AG04450 (cell line): ENCODE measurements around the gene ACOT7. TPM values are rescaled to one million over a fixed set of nuclear protein-coding genes. Genes with fewer than 3 reads are reported as not detected.

ENCODE experiments used
- CTCF ChIA-PET: fragments of 300-600, 350-600 bp; formaldehyde crosslinking; extraction: SDS; loops from one replicate; lab custom pipeline; 2022; ENCODE audit warnings: antibody characterized with exemption, inconsistent platforms; lab: Charles Lee
- POLR2A ChIA-PET: fragments of 350-600 bp; formaldehyde crosslinking; extraction: SDS; loops from one replicate; lab custom pipeline; 2021; ENCODE audit warnings: antibody characterized with exemption, inconsistent platforms; lab: Yijun Ruan, JAX
- DNase-seq: peaks from one replicate; pipeline ENCODE4 v3.0.0-alpha.2; 2011; ENCODE audit warnings: low read depth, low spot score
- H3K27ac ChIP-seq: one replicate; pipeline ENCODE4 v1.5.1; 2012; ENCODE audit warnings: low read depth, low read length, control low read depth
- H3K27me3 ChIP-seq: one replicate; pipeline ENCODE4 v1.6.0; 2012; ENCODE audit warnings: low read length; ENCODE audit not compliant: control insufficient read depth, insufficient read depth
- H3K4me3 ChIP-seq: 2 replicates; pipeline ENCODE4 v1.5.1; 2011; ENCODE audit warnings: mild to moderate bottlenecking, low read depth, low read length, control low read depth
- H3K9me3 ChIP-seq: 2 replicates; pipeline ENCODE4 v1.5.1; 2012; ENCODE audit warnings: low read length; ENCODE audit not compliant: control insufficient read depth, insufficient read depth
- polyA plus RNA-seq: library from polyadenylated mRNA; depleted of rRNA; stranded (reverse); fragments of >200 nt; gene quantifications from 2 replicates; pipeline ENCODE4 v1.2.3, GENCODE V29; 2011
- TF ChIP-seq, protein P1 (sequence below): IDR thresholded peaks from 2 replicates; pipeline ENCODE4 v1.5.1; 2011; ENCODE audit warnings: low read depth, low read length, control low read depth, inconsistent platforms

The ACOT7 gene
- polyA plus RNA-seq, 1 experiment, result 80.1 TPM

DNA sequence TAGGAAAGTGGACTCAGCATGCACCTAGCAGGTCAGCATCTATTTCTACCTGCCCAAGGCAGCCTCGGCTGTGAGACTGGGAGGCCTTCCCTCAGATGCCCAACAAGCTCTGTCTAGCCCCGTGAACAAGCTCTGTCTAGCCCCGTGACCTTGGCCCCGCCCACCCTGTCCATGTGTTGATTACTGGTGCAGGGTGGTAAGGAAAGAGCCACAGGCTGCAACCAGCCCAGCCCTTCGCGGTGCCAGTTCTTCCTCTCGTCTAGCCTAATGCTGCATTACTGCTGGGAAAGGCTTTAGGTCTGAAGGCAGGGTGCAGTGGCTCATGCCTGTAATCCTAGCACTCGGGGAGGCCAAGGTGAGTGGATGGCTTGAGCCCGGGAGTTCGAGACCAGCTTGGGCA, 134.9 kb downstream of the ACOT7 start:
- TF ChIP-seq, protein P1, sequence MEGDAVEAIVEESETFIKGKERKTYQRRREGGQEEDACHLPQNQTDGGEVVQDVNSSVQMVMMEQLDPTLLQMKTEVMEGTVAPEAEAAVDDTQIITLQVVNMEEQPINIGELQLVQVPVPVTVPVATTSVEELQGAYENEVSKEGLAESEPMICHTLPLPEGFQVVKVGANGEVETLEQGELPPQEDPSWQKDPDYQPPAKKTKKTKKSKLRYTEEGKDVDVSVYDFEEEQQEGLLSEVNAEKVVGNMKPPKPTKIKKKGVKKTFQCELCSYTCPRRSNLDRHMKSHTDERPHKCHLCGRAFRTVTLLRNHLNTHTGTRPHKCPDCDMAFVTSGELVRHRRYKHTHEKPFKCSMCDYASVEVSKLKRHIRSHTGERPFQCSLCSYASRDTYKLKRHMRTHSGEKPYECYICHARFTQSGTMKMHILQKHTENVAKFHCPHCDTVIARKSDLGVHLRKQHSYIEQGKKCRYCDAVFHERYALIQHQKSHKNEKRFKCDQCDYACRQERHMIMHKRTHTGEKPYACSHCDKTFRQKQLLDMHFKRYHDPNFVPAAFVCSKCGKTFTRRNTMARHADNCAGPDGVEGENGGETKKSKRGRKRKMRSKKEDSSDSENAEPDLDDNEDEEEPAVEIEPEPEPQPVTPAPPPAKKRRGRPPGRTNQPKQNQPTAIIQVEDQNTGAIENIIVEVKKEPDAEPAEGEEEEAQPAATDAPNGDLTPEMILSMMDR, result no peak
- CTCF ChIA-PET, result interaction anchor here (1.8 kb wide), 1 partner anchor 12 kb away, joined by 8 read pairs; no protein-coding TSS in a partner anchor
- H3K27me3 ChIP-seq, result no peaks in the 10 kb centered on the region

DNA sequence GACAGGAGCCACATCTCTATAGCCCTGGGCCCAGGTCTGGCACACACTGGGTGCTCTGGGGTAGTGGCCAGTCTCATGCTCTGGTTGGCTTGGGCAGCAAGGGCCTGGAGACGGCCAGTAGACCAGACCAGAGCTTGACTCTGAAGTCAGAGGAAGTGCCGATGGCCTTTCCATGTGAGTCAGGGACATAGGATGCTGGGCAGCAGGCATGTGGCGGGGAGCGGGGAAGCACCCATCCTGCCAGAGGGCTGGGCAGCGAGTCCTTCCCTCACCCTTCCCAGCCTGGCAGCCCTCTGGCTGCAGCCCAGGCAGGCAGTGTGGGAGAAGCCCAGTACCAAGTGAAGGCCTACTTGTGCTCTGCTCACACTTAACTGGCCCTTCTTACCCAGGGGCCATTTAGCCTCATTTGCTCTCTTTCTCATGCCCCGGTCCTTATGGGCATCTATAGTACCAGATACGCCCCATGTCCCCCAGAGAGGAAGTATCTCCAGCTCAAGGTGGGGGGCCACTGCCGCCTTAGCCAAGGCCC, 136.0 kb downstream of the ACOT7 start:
- H3K4me3 ChIP-seq, result no peak overlapping the region
- DNase-seq, result no peak
- H3K27me3 ChIP-seq, result no peaks in the 10 kb centered on the region
- TF ChIP-seq, protein P1, result no peak
- no peaks in the 10 kb centered on the region; the same call in 1 of the 2 replicates for H3K9me3 ChIP-seq
- ChIA-PET POLR2A (no interaction called here), CTCF (interaction anchor here (1.8 kb wide), 1 partner anchor 11 kb away, joined by 8 read pairs; no protein-coding TSS in a partner anchor)
- no peak overlapping the region for H3K27ac ChIP-seq

More for the DNA sequence above, 134.9 kb downstream of the ACOT7 start:
- no peak overlapping the region for H3K4me3 ChIP-seq
- POLR2A ChIA-PET, result no interaction called here
- H3K27ac ChIP-seq, result no peak overlapping the region
- no peak for DNase-seq
- no peaks in the 10 kb centered on the region; the same call in 1 of the 2 replicates for H3K9me3 ChIP-seq

DNA sequence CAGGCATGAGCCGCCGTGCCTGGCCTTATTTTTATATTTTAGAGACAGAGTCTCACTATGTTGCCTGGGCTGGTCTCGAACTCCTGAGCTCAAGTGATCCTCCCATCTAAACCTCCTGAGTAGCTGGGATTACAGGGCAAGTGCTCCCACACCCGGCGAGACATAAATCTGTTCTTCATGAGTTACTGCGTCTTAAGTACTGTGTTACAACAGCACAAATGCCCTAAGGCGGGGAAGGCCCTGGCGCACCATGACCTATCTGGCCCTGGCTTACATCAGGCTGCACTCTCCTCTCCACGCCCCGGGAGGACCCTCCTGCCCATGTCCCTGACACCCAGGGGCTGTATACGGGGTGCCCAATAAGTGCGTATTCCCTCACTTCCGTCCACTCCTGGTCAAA, 136.9 kb downstream of the ACOT7 start:
- no peak for DNase-seq
- CTCF ChIA-PET, result interaction anchor here (1.5 to 1.6 kb wide), 2 partner anchors 10 to 12 kb away, joined by 5 to 11 read pairs; no protein-coding TSS in a partner anchor

DNA sequence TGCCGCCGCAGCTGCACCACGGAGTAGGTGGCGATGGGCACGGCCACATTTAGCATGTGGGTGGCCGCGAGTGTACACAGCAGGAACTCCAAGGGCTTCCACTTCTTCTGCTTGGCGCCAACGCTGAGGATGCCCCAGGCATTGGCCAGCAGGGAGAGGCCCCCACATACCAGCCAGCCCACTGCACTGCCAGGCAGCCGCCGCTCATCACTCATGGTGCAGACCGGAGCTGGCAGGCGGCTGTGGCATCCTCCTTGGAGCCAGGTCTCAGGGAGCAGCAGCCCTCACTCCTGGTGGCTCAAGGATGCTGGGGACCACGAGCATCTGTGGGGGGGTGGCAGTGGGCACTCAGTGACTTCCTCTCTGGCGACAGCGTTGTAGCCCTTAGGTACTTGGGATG, 138.9 kb downstream of the ACOT7 start:
- TF ChIP-seq, protein P1, result no peak
- peaks cover 3% of the 10 kb centered on the region; the same call in 1 of the 2 replicates for H3K9me3 ChIP-seq
- no peak overlapping the region for H3K4me3 ChIP-seq
- ChIA-PET CTCF (no interaction called here), POLR2A (no interaction called here)
- H3K27ac ChIP-seq, result no peak overlapping the region
- DNase-seq, result no peak
- H3K27me3 ChIP-seq, result peaks cover 8% of the 10 kb centered on the region

More for the DNA sequence above, 136.9 kb downstream of the ACOT7 start:
- TF ChIP-seq, protein P1, result no peak
- H3K4me3 ChIP-seq, result no peak overlapping the region
- H3K9me3 ChIP-seq, result no peaks in the 10 kb centered on the region; the same call in 1 of the 2 replicates
- no peaks in the 10 kb centered on the region for H3K27me3 ChIP-seq
- POLR2A ChIA-PET, result no interaction called here
- H3K27ac ChIP-seq, result no peak overlapping the region

DNA sequence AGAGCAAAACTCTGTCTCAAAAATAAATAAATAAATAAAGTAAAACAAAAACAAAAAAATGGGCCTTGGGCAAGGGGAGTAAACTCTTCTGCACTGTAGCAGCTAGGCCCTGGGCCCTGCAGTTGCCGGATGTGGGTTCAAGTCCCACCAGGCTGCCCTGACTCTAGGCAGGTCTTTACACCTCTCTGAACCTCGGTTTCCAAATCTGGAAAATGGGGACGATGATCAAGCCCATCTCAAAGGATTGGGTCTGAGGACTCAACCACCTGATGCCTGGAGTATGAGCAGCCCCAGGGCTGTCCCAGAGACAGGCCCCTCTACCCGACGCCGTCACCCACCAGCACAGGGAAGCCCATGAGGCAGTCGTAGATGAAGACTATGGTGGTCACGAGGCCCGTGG, 140.2 kb downstream of the ACOT7 start:
- TF ChIP-seq, protein P1, result no peak
- ChIA-PET CTCF (no interaction called here), POLR2A (no interaction called here)
- peaks cover 11% of the 10 kb centered on the region for H3K27me3 ChIP-seq
- no peak overlapping the region for H3K27ac ChIP-seq
- DNase-seq, result no peak
- H3K9me3 ChIP-seq, result peaks cover 3% of the 10 kb centered on the region; the same call in 1 of the 2 replicates
- no peak overlapping the region for H3K4me3 ChIP-seq
